Measurements from ENCODE around the gene CAPZA2. TPM values are rescaled to one million over a fixed set of nuclear protein-coding genes. Genes with fewer than 3 reads are reported as not detected.

CAPZA2 gene
- total and polyA plus RNA-seq, 9 of the 15 experiments (the other 6 are each of a cell fraction or from before 2014, with no cell fraction given): 67.0 to 524 (median 176) TPM

DNA sequence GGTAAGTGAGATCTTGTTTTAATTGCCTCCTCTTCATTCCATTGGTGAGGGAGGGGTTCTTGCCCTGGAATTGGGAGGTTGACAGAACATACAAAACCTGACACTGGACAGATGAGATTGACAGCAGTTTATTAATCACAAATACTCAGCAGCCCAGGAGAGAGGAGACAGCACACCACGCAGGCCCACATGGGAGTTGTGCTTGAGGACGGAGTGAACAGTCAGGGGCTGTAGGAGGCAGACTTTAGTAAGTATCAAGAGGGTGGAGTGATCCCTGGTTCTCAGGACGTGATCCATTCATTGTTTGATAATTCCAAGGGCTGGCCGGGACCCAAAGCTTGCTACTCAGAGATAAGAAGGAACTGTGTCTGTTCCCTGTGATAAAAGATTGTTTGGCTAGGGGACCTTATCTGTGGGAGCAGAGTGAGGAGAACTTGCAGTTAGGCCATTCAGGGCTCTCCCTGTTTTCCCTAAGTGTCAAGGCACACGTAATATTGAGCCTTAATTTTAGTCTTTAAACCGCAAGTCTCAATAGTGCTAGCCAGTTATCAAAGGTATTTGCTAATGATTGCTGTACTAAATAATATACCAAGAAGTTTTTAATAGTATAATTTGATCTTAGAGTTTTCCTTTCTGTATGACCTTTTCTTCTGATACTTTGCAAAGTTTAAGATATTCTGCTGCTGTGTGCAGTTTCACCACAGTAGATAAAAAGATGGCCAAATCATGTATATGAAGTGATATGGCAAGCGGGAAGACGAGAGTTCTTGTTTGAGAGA lies 14.5 kb downstream of the CAPZA2 start (continued):
- TF ChIP-seq, protein P1, sequence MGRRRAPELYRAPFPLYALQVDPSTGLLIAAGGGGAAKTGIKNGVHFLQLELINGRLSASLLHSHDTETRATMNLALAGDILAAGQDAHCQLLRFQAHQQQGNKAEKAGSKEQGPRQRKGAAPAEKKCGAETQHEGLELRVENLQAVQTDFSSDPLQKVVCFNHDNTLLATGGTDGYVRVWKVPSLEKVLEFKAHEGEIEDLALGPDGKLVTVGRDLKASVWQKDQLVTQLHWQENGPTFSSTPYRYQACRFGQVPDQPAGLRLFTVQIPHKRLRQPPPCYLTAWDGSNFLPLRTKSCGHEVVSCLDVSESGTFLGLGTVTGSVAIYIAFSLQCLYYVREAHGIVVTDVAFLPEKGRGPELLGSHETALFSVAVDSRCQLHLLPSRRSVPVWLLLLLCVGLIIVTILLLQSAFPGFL (CRISPR knock-in tag; IDR thresholded peaks at IDR 0.05): peak; percentile 24; the same call in 1 of the 2 replicates
- TF ChIP-seq WHSC1 (IDR thresholded peaks at IDR 0.05; ENCODE audit: low read length) (no peak), PPARD (CRISPR knock-in tag; IDR thresholded peaks at IDR 0.05) (no peak), ARID2 (IDR thresholded peaks at IDR 0.05) (peak; percentile 67; the same call in 1 of the 2 replicates), RBM14 (IDR thresholded peaks at IDR 0.05; ENCODE audit: borderline replicate concordance, insufficient read depth, low read depth, low read length) (no peak), HLTF (IDR thresholded peaks at IDR 0.05) (peak; percentile 91; the same call in 1 of the 2 replicates), HDAC6 (IDR thresholded peaks at IDR 0.05; ENCODE audit: low read depth, low read length) (no peak), NRF1 (conservative IDR thresholded peaks at IDR 0.05 in 1 of 2, IDR thresholded peaks at IDR 0.05 in 1 of 2) (peak; percentile 70 to 77), ZNF695 (CRISPR knock-in tag; IDR thresholded peaks at IDR 0.05) (no peak), NR4A1 (CRISPR knock-in tag; IDR thresholded peaks at IDR 0.05) (peak; percentile 75; the same call in 1 of the 2 replicates), NR4A1 (tag; IDR thresholded peaks at IDR 0.05) (peak; percentile 98), CHD2 (IDR thresholded peaks at IDR 0.05; ENCODE audit: low read depth, low read length) (peak; percentile 47), FOXP1 (CRISPR knock-in tag; IDR thresholded peaks at IDR 0.05) (peak; percentile 75; the same call in 1 of the 2 replicates), CBX8 (IDR thresholded peaks at IDR 0.05; ENCODE audit: borderline replicate concordance, extremely low read depth, low read depth, low read length, poor library complexity, severe bottlenecking) (no peak)
- TF ChIP-seq, protein P2, sequence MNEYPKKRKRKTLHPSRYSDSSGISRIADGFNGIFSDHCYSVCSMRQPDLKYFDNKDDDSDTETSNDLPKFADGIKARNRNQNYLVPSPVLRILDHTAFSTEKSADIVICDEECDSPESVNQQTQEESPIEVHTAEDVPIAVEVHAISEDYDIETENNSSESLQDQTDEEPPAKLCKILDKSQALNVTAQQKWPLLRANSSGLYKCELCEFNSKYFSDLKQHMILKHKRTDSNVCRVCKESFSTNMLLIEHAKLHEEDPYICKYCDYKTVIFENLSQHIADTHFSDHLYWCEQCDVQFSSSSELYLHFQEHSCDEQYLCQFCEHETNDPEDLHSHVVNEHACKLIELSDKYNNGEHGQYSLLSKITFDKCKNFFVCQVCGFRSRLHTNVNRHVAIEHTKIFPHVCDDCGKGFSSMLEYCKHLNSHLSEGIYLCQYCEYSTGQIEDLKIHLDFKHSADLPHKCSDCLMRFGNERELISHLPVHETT (CRISPR knock-in tag; conservative IDR thresholded peaks at IDR 0.05 in 1 of 2, IDR thresholded peaks at IDR 0.05 in 1 of 2): peak in 1 of 2 experiments; percentile 98; a peak in 2 of 4 replicates
- TF ChIP-seq, protein P3, sequence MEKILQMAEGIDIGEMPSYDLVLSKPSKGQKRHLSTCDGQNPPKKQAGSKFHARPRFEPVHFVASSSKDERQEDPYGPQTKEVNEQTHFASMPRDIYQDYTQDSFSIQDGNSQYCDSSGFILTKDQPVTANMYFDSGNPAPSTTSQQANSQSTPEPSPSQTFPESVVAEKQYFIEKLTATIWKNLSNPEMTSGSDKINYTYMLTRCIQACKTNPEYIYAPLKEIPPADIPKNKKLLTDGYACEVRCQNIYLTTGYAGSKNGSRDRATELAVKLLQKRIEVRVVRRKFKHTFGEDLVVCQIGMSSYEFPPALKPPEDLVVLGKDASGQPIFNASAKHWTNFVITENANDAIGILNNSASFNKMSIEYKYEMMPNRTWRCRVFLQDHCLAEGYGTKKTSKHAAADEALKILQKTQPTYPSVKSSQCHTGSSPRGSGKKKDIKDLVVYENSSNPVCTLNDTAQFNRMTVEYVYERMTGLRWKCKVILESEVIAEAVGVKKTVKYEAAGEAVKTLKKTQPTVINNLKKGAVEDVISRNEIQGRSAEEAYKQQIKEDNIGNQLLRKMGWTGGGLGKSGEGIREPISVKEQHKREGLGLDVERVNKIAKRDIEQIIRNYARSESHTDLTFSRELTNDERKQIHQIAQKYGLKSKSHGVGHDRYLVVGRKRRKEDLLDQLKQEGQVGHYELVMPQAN (IDR thresholded peaks at IDR 0.05; ENCODE audit: borderline replicate concordance): peak; percentile 61; the same call in 1 of the 2 replicates
- TF ChIP-seq, protein P4, sequence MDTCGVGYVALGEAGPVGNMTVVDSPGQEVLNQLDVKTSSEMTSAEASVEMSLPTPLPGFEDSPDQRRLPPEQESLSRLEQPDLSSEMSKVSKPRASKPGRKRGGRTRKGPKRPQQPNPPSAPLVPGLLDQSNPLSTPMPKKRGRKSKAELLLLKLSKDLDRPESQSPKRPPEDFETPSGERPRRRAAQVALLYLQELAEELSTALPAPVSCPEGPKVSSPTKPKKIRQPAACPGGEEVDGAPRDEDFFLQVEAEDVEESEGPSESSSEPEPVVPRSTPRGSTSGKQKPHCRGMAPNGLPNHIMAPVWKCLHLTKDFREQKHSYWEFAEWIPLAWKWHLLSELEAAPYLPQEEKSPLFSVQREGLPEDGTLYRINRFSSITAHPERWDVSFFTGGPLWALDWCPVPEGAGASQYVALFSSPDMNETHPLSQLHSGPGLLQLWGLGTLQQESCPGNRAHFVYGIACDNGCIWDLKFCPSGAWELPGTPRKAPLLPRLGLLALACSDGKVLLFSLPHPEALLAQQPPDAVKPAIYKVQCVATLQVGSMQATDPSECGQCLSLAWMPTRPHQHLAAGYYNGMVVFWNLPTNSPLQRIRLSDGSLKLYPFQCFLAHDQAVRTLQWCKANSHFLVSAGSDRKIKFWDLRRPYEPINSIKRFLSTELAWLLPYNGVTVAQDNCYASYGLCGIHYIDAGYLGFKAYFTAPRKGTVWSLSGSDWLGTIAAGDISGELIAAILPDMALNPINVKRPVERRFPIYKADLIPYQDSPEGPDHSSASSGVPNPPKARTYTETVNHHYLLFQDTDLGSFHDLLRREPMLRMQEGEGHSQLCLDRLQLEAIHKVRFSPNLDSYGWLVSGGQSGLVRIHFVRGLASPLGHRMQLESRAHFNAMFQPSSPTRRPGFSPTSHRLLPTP (IDR thresholded peaks at IDR 0.05; ENCODE audit: borderline replicate concordance, extremely low read depth, insufficient read length): no peak
- TF ChIP-seq, protein P5, sequence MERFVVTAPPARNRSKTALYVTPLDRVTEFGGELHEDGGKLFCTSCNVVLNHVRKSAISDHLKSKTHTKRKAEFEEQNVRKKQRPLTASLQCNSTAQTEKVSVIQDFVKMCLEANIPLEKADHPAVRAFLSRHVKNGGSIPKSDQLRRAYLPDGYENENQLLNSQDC (CRISPR knock-in tag; IDR thresholded peaks at IDR 0.05): peak; percentile 65; the same call in 1 of the 2 replicates

All from K562 (cell line).